H1 (cell line): ENCODE data around the gene DIAPH2.

Experiments
- CTCF ChIP-seq, 3 experiments: IDR thresholded peaks; 1 replicate in 2 of 3; 2 replicates in 1 of 3; pipeline versions ENCODE4 v1.5.1 to v1.6.1; 2011; ENCODE audit warnings: low read length in 3 of 3, mild to moderate bottlenecking in 3 of 3, inconsistent platforms in 2 of 3, low read depth in 1 of 3, moderate library complexity in 1 of 3; ENCODE audit not compliant: insufficient read depth in 1 of 3; ENCODE audit errors: control extremely low read depth in 1 of 3
- POLR2A ChIP-seq, 2 experiments: IDR thresholded peaks; 1 replicate in 1 of 2; 2 replicates in 1 of 2; pipeline ENCODE4 v1.6.1; 2011; ENCODE audit warnings: low read depth in 2 of 2, low read length in 2 of 2, mild to moderate bottlenecking in 2 of 2; ENCODE audit errors: control extremely low read depth in 1 of 2
- POLR2AphosphoS5 ChIP-seq: IDR thresholded peaks from 2 replicates; pipeline ENCODE4 v1.6.1; 2011; ENCODE audit warnings: low read depth, low read length
- SIN3A ChIP-seq, 2 experiments: IDR thresholded peaks in 1 of 2; conservative IDR thresholded peaks in 1 of 2; 2 replicates each; pipeline ENCODE4 v1.6.1; 2011 to 2012; ENCODE audit warnings: low read length in 2 of 2, improper control_type of control experiment in 1 of 2, low read depth in 1 of 2, mild to moderate bottlenecking in 1 of 2
- SP1 ChIP-seq: IDR thresholded peaks from 2 replicates; pipeline ENCODE4 v1.6.1; 2011; ENCODE audit warnings: low read depth, low read length
- TBP ChIP-seq: IDR thresholded peaks from 2 replicates; pipeline ENCODE4 v1.6.1; 2011; ENCODE audit warnings: low read depth, low read length, improper control_type of control experiment

- TF ChIP-seq POLR2A (IDR thresholded peaks at IDR 0.05; ENCODE audit: control extremely low read depth in 1 of 2, low read depth in 2 of 2, low read length in 2 of 2) (no peak), CTCF (IDR thresholded peaks at IDR 0.05; ENCODE audit: control extremely low read depth in 1 of 3, insufficient read depth in 1 of 3, low read depth in 1 of 3, low read length in 3 of 3) (no peak), SIN3A (conservative IDR thresholded peaks at IDR 0.05 in 1 of 2, IDR thresholded peaks at IDR 0.05 in 1 of 2; ENCODE audit: low read depth in 1 of 2, low read length in 2 of 2) (no peak), POLR2AphosphoS5 (no peak), SP1 (no peak), TBP (no peak)
These were observed 16.0 kb downstream of the DIAPH2 start for GRCh38 chrX:96700625-96701024.
